GM23338 (cell line): ENCODE data around the gene TSBP1. TPM values are rescaled to one million over a fixed set of nuclear protein-coding genes. Genes with fewer than 3 reads are reported as not detected.

ENCODE experiments used
- ATAC-seq: fragments of 200-7000 bp; cut with Tn5 transposase; 3 replicates; pipeline ENCODE4 v1.9.1; 2020
- DNase-seq: peaks from one replicate; pipeline ENCODE4 v3.0.0-alpha.2; 2015; ENCODE audit warnings: low spot score
- H2AFZ ChIP-seq: fragments of 200-600 bp; sonication (generic); 2 replicates; pipeline ENCODE4 v1.8.0; 2016; ENCODE audit warnings: antibody characterized with exemption, mild to moderate bottlenecking, moderate library complexity
- H3F3A ChIP-seq: fragments of 200-600 bp; sonication (generic); replicated peaks from 2 replicates; pipeline ENCODE4 v1.8.0; 2017; ENCODE audit warnings: antibody characterized with exemption, mixed run types, low read depth
- H3K27ac ChIP-seq: fragments of 200-600 bp; sonication (generic); 2 replicates; pipeline ENCODE4 v1.6.1; 2016; ENCODE audit warnings: low read depth
- H3K27me3 ChIP-seq: fragments of 200-600 bp; sonication (generic); 2 replicates; pipeline ENCODE4 v1.8.0; 2016; ENCODE audit warnings: mild to moderate bottlenecking, mixed run types, moderate library complexity; ENCODE audit not compliant: insufficient read depth
- H3K36me3 ChIP-seq: fragments of 200-600 bp; sonication (generic); 2 replicates; pipeline ENCODE4 v1.8.0; 2016; ENCODE audit warnings: mild to moderate bottlenecking; ENCODE audit not compliant: insufficient read depth
- H3K4me1 ChIP-seq: fragments of 200-600 bp; sonication (generic); 2 replicates; pipeline ENCODE4 v1.8.0; 2016; ENCODE audit warnings: mild to moderate bottlenecking, moderate library complexity; ENCODE audit not compliant: insufficient read depth
- H3K4me2 ChIP-seq: fragments of 200-600 bp; sonication (generic); 2 replicates; pipeline ENCODE4 v1.7.1; 2017; ENCODE audit warnings: mixed run types
- H3K4me3 ChIP-seq: fragments of 200-600 bp; sonication (generic); 2 replicates; pipeline ENCODE4 v1.6.1; 2016; ENCODE audit warnings: mixed run types
- H3K79me2 ChIP-seq: fragments of 200-600 bp; sonication (generic); replicated peaks from 2 replicates; pipeline ENCODE4 v1.8.0; 2017; ENCODE audit warnings: mild to moderate bottlenecking; ENCODE audit not compliant: insufficient read depth
- H3K9me2 ChIP-seq: fragments of 200-600 bp; sonication (generic); 2 replicates; pipeline ENCODE4 v1.8.0; 2017; ENCODE audit not compliant: insufficient read depth
- H4K20me1 ChIP-seq: fragments of 200-600 bp; sonication (generic); replicated peaks from 2 replicates; pipeline ENCODE4 v1.8.0; 2017; ENCODE audit warnings: mild to moderate bottlenecking; ENCODE audit not compliant: insufficient read depth
- H3K27ac Mint-ChIP-seq: 2 replicates; pipeline ENCODE4 v1.8.0; 2020; ENCODE audit warnings: inconsistent platforms, mild to moderate bottlenecking, moderate library complexity, mixed read lengths
- H3K27me3 Mint-ChIP-seq: 3 replicates; pipeline ENCODE4 v1.8.0; 2022; ENCODE audit warnings: low read depth, mild to moderate bottlenecking, moderate library complexity, mixed read lengths, inconsistent platforms; ENCODE audit not compliant: insufficient read depth, poor library complexity
- H3K36me3 Mint-ChIP-seq: 3 replicates; pipeline ENCODE4 v1.8.0; 2021; ENCODE audit warnings: low read depth, mild to moderate bottlenecking, inconsistent platforms, moderate library complexity, mixed read lengths
- H3K4me1 Mint-ChIP-seq: 3 replicates; pipeline ENCODE4 v1.8.0; 2020; ENCODE audit warnings: mild to moderate bottlenecking, inconsistent platforms, mixed read lengths
- H3K4me3 Mint-ChIP-seq: 3 replicates; pipeline ENCODE4 v1.8.0; 2021; ENCODE audit warnings: moderate library complexity, mild to moderate bottlenecking, inconsistent platforms, mixed read lengths
- H3K9me3 Mint-ChIP-seq: 3 replicates; pipeline ENCODE4 v1.8.0; 2020; ENCODE audit warnings: moderate library complexity, mild to moderate bottlenecking, inconsistent platforms, mixed read lengths
- CREB1 ChIP-seq: fragments of 250-450 bp; sonication (Bioruptor Pico); IDR thresholded peaks from 2 replicates; pipeline ENCODE4 v1.5.0; 2020; ENCODE audit warnings: low read depth, mild to moderate bottlenecking, moderate library complexity
- EZH2 ChIP-seq: fragments of 200-600 bp; sonication (generic); IDR thresholded peaks from one replicate; pipeline ENCODE4 v1.8.0; 2017; ENCODE audit warnings: antibody characterized with exemption, mild to moderate bottlenecking, low read depth; ENCODE audit not compliant: unreplicated experiment
- EZH2phosphoT487 ChIP-seq: fragments of 200-600 bp; sonication (generic); IDR thresholded peaks from one replicate; pipeline ENCODE4 v1.8.1; 2018; ENCODE audit warnings: antibody characterized with exemption; ENCODE audit not compliant: unreplicated experiment
- JUNB ChIP-seq: IDR thresholded peaks from one replicate; pipeline ENCODE4 v1.6.1; 2016; ENCODE audit warnings: antibody characterized with exemption; ENCODE audit not compliant: unreplicated experiment
- NANOG ChIP-seq: IDR thresholded peaks from 2 replicates; pipeline ENCODE4 v1.6.1; 2016; ENCODE audit warnings: antibody characterized with exemption, borderline replicate concordance
- POLR2AphosphoS5 ChIP-seq: IDR thresholded peaks from 2 replicates; pipeline ENCODE4 v1.6.1; 2016; ENCODE audit warnings: antibody characterized with exemption, low read depth
- STAT1 ChIP-seq: IDR thresholded peaks from one replicate; pipeline ENCODE4 v1.6.1; 2016; ENCODE audit warnings: antibody characterized with exemption; ENCODE audit not compliant: unreplicated experiment
- ZNF114 ChIP-seq: fragments of 250-450 bp; sonication (Bioruptor Pico); IDR thresholded peaks from 2 replicates; pipeline ENCODE4 v1.5.0; 2020; ENCODE audit warnings: mild to moderate bottlenecking, moderate library complexity
- ZNF331 ChIP-seq: fragments of 250-450 bp; sonication (Bioruptor Pico); IDR thresholded peaks from 2 replicates; pipeline ENCODE4 v1.5.0; 2020; ENCODE audit warnings: low read depth, mild to moderate bottlenecking, moderate library complexity
- polyA plus RNA-seq: library from polyadenylated mRNA; unstranded; fragments of >200 nt; fragmentation: Nextera tagmentation; extraction: Ambion mirVana; gene quantifications from 2 replicates; pipeline ENCODE4 v1.2.1, GENCODE V29; 2016
- total RNA-seq: library from RNA; depleted of rRNA; stranded (reverse); fragments of >200 nt; shearing (Covaris generic); gene quantifications from 2 replicates; pipeline ENCODE4 v1.2.3, GENCODE V29; 2014
- TF ChIP-seq, protein P1 (sequence below): fragments of 250-450 bp; sonication (Bioruptor Pico); IDR thresholded peaks from 2 replicates; pipeline ENCODE4 v1.5.0; 2020; ENCODE audit warnings: mild to moderate bottlenecking, moderate library complexity
- TF ChIP-seq, protein P2 (sequence below): IDR thresholded peaks from 2 replicates; pipeline ENCODE4 v1.6.1; 2016; ENCODE audit warnings: antibody characterized with exemption
- TF ChIP-seq, protein P3 (sequence below): IDR thresholded peaks from one replicate; pipeline ENCODE4 v1.6.1; 2018; ENCODE audit warnings: antibody characterized with exemption; ENCODE audit not compliant: unreplicated experiment
- TF ChIP-seq, protein P4 (sequence below), 2 experiments: fragments of 200-600 bp in 1 of 2; sonication (generic) in 1 of 2; conservative IDR thresholded peaks; 2 replicates each; pipeline versions ENCODE4 v1.5.1 to v1.6.1; 2016 to 2017; ENCODE audit warnings: antibody characterized with exemption in 2 of 2, low read depth in 2 of 2, mild to moderate bottlenecking in 2 of 2, moderate library complexity in 1 of 2

Gene TSBP1
- total and polyA plus RNA-seq, 2 experiments from 2014 or later: 0.15 TPM; not detected in 1

DNA sequence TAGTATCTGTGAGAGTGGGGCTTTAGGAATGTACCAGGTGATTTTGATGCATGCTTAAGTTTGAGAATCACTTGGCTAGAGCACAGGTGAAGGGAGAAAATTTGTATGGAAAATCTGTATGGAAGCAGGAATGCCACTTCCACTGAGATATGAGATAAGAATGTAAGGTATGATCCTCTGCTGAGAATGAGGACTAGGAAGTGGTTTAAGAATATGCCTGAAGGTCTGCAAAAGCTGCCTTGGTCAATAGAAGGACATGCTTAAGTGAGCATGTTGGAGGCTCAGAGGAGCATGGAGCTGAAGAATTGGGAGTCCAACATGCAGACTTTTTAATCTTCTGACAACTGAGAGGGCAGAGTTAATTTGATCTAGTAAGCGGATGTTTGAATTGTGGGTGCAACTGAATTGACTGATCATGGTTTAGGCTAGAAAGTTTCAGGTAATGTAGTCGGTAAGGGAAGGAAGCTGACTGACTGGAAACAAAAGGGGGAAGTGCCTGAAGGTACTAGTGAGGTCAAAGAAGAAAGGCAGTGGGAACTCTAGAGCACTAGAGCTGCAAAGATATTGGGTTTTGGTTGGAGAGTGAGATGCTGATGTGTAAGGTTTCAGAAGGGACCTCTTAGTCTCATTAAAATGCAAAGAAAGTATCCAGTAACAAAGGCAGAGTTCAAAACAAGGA lies 119.2 kb downstream of the TSBP1 start:
- DNase-seq: no peak
- Histone ChIP-seq H4K20me1 (no peaks in the 10 kb centered on the region), H2AFZ (peak overlapping the region; percentile 57; the same call in 1 of the 2 replicates), H3K36me3 (0 out of 2 replicates have a peak, but pooled peaks cover 4% of the 10 kb centered on the region), H3K4me1 (peaks cover 6% of the 10 kb centered on the region), H3K9me2 (no peaks in the 10 kb centered on the region; the same call in 1 of the 2 replicates), H3K4me3 (no peak overlapping the region), H3K27ac (no peak overlapping the region), H3K4me2 (no peak overlapping the region), H3F3A (no peaks in the 10 kb centered on the region), H3K27me3 (no peaks in the 10 kb centered on the region), H3K79me2 (peaks cover 13% of the 10 kb centered on the region)
- peaks cover 14% of the 10 kb centered on the region; the same call in 2 of the 3 replicates for H3K4me1 Mint-ChIP-seq
- peaks cover 5% of the 10 kb centered on the region; the same call in 2 of the 3 replicates for H3K36me3 Mint-ChIP-seq
- ATAC-seq: no peak
- no peak overlapping the region for H3K27ac Mint-ChIP-seq
- peaks cover 3% of the 10 kb centered on the region for H3K27me3 Mint-ChIP-seq
- no peak overlapping the region for H3K4me3 Mint-ChIP-seq
- TF ChIP-seq POLR2AphosphoS5 (no peak), ZNF114 (CRISPR knock-in tag) (no peak), CREB1 (CRISPR knock-in tag) (no peak), STAT1 (no peak), EZH2 (no peak), JUNB (no peak), ZNF331 (no peak), NANOG (no peak), EZH2phosphoT487 (no peak)
- TF ChIP-seq, protein P1, sequence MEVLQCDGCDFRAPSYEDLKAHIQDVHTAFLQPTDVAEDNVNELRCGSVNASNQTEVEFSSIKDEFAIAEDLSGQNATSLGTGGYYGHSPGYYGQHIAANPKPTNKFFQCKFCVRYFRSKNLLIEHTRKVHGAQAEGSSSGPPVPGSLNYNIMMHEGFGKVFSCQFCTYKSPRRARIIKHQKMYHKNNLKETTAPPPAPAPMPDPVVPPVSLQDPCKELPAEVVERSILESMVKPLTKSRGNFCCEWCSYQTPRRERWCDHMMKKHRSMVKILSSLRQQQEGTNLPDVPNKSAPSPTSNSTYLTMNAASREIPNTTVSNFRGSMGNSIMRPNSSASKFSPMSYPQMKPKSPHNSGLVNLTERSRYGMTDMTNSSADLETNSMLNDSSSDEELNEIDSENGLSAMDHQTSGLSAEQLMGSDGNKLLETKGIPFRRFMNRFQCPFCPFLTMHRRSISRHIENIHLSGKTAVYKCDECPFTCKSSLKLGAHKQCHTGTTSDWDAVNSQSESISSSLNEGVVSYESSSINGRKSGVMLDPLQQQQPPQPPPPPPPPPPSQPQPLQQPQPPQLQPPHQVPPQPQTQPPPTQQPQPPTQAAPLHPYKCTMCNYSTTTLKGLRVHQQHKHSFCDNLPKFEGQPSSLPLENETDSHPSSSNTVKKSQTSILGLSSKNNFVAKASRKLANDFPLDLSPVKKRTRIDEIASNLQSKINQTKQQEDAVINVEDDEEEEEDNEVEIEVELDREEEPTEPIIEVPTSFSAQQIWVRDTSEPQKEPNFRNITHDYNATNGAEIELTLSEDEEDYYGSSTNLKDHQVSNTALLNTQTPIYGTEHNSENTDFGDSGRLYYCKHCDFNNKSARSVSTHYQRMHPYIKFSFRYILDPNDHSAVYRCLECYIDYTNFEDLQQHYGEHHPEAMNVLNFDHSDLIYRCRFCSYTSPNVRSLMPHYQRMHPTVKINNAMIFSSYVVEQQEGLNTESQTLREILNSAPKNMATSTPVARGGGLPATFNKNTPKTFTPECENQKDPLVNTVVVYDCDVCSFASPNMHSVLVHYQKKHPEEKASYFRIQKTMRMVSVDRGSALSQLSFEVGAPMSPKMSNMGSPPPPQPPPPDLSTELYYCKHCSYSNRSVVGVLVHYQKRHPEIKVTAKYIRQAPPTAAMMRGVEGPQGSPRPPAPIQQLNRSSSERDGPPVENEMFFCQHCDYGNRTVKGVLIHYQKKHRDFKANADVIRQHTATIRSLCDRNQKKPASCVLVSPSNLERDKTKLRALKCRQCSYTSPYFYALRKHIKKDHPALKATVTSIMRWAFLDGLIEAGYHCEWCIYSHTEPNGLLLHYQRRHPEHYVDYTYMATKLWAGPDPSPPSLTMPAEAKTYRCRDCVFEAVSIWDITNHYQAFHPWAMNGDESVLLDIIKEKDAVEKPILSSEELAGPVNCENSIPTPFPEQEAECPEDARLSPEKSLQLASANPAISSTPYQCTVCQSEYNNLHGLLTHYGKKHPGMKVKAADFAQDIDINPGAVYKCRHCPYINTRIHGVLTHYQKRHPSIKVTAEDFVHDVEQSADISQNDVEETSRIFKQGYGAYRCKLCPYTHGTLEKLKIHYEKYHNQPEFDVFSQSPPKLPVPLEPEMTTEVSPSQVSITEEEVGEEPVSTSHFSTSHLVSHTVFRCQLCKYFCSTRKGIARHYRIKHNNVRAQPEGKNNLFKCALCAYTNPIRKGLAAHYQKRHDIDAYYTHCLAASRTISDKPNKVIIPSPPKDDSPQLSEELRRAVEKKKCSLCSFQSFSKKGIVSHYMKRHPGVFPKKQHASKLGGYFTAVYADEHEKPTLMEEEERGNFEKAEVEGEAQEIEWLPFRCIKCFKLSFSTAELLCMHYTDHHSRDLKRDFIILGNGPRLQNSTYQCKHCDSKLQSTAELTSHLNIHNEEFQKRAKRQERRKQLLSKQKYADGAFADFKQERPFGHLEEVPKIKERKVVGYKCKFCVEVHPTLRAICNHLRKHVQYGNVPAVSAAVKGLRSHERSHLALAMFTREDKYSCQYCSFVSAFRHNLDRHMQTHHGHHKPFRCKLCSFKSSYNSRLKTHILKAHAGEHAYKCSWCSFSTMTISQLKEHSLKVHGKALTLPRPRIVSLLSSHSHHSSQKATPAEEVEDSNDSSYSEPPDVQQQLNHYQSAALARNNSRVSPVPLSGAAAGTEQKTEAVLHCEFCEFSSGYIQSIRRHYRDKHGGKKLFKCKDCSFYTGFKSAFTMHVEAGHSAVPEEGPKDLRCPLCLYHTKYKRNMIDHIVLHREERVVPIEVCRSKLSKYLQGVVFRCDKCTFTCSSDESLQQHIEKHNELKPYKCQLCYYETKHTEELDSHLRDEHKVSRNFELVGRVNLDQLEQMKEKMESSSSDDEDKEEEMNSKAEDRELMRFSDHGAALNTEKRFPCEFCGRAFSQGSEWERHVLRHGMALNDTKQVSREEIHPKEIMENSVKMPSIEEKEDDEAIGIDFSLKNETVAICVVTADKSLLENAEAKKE (CRISPR knock-in tag): no peak
- TF ChIP-seq, protein P2, sequence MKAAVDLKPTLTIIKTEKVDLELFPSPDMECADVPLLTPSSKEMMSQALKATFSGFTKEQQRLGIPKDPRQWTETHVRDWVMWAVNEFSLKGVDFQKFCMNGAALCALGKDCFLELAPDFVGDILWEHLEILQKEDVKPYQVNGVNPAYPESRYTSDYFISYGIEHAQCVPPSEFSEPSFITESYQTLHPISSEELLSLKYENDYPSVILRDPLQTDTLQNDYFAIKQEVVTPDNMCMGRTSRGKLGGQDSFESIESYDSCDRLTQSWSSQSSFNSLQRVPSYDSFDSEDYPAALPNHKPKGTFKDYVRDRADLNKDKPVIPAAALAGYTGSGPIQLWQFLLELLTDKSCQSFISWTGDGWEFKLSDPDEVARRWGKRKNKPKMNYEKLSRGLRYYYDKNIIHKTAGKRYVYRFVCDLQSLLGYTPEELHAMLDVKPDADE: no peak
- TF ChIP-seq, protein P3, sequence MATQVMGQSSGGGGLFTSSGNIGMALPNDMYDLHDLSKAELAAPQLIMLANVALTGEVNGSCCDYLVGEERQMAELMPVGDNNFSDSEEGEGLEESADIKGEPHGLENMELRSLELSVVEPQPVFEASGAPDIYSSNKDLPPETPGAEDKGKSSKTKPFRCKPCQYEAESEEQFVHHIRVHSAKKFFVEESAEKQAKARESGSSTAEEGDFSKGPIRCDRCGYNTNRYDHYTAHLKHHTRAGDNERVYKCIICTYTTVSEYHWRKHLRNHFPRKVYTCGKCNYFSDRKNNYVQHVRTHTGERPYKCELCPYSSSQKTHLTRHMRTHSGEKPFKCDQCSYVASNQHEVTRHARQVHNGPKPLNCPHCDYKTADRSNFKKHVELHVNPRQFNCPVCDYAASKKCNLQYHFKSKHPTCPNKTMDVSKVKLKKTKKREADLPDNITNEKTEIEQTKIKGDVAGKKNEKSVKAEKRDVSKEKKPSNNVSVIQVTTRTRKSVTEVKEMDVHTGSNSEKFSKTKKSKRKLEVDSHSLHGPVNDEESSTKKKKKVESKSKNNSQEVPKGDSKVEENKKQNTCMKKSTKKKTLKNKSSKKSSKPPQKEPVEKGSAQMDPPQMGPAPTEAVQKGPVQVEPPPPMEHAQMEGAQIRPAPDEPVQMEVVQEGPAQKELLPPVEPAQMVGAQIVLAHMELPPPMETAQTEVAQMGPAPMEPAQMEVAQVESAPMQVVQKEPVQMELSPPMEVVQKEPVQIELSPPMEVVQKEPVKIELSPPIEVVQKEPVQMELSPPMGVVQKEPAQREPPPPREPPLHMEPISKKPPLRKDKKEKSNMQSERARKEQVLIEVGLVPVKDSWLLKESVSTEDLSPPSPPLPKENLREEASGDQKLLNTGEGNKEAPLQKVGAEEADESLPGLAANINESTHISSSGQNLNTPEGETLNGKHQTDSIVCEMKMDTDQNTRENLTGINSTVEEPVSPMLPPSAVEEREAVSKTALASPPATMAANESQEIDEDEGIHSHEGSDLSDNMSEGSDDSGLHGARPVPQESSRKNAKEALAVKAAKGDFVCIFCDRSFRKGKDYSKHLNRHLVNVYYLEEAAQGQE: no peak
- TF ChIP-seq, protein P4, sequence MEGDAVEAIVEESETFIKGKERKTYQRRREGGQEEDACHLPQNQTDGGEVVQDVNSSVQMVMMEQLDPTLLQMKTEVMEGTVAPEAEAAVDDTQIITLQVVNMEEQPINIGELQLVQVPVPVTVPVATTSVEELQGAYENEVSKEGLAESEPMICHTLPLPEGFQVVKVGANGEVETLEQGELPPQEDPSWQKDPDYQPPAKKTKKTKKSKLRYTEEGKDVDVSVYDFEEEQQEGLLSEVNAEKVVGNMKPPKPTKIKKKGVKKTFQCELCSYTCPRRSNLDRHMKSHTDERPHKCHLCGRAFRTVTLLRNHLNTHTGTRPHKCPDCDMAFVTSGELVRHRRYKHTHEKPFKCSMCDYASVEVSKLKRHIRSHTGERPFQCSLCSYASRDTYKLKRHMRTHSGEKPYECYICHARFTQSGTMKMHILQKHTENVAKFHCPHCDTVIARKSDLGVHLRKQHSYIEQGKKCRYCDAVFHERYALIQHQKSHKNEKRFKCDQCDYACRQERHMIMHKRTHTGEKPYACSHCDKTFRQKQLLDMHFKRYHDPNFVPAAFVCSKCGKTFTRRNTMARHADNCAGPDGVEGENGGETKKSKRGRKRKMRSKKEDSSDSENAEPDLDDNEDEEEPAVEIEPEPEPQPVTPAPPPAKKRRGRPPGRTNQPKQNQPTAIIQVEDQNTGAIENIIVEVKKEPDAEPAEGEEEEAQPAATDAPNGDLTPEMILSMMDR (conservative IDR thresholded peaks at IDR 0.05; ENCODE audit: low read depth in 2 of 2): no peak
- peaks cover 25% of the 10 kb centered on the region for H3K9me3 Mint-ChIP-seq
